ENCODE results near the gene TIPRL. TPM values are rescaled to one million over a fixed set of nuclear protein-coding genes. Genes with fewer than 3 reads are reported as not detected.

The TIPRL gene
- total and polyA plus RNA-seq, 8 donors = 6.8 to 17.3 (median 13.4) TPM

GRCh38 chr1:168216171-168216570, 37.4 kb downstream of the TIPRL start:
- no peaks in the 10 kb centered on the region for H3K4me1 ChIP-seq
- no peak overlapping the region for H3K27ac ChIP-seq
- intact Hi-C loops (cut with DNase I) = no loop called here
- no peaks in the 10 kb centered on the region for H3K36me3 ChIP-seq
- TF ChIP-seq, protein P1, sequence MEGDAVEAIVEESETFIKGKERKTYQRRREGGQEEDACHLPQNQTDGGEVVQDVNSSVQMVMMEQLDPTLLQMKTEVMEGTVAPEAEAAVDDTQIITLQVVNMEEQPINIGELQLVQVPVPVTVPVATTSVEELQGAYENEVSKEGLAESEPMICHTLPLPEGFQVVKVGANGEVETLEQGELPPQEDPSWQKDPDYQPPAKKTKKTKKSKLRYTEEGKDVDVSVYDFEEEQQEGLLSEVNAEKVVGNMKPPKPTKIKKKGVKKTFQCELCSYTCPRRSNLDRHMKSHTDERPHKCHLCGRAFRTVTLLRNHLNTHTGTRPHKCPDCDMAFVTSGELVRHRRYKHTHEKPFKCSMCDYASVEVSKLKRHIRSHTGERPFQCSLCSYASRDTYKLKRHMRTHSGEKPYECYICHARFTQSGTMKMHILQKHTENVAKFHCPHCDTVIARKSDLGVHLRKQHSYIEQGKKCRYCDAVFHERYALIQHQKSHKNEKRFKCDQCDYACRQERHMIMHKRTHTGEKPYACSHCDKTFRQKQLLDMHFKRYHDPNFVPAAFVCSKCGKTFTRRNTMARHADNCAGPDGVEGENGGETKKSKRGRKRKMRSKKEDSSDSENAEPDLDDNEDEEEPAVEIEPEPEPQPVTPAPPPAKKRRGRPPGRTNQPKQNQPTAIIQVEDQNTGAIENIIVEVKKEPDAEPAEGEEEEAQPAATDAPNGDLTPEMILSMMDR (IDR thresholded peaks at IDR 0.05) = no peak
- WGBS, 2 donors = 81 to 91% methylated on average over 4 of the region's 4 CpGs
- no peak overlapping the region for H3K4me3 ChIP-seq
- no peaks in the 10 kb centered on the region for H3K9me3 ChIP-seq
- no peaks in the 10 kb centered on the region for H3K27me3 ChIP-seq
- no peak for DNase-seq
- no peak for FAIRE-seq
- no peak for ATAC-seq

- DNase-seq (no peak), ATAC-seq (no peak), FAIRE-seq (no peak)
- no peak overlapping the region for H3K27ac ChIP-seq
- H3K36me3 ChIP-seq = no peaks in the 10 kb centered on the region
- H3K4me1 ChIP-seq = no peaks in the 10 kb centered on the region
- H3K27me3 ChIP-seq = no peaks in the 10 kb centered on the region
- no peak overlapping the region for H3K4me3 ChIP-seq
- intact Hi-C loops (cut with DNase I) = no loop called here
- no peaks in the 10 kb centered on the region for H3K9me3 ChIP-seq
- TF ChIP-seq, protein P1 (IDR thresholded peaks at IDR 0.05) = no peak
- 93 to 96% methylated on average over 4 of the region's 4 CpGs for WGBS, 2 donors
These were observed 38.9 kb downstream of the TIPRL start for GRCh38 chr1:168217664-168218063.

- FAIRE-seq = no peak
- H3K36me3 ChIP-seq = no peaks in the 10 kb centered on the region
- intact Hi-C loops (cut with DNase I) = no loop called here
- no peak overlapping the region for H3K27ac ChIP-seq
- no peak for DNase-seq
- TF ChIP-seq, protein P1 (IDR thresholded peaks at IDR 0.05) = no peak
- H3K4me3 ChIP-seq = no peak overlapping the region
- ATAC-seq = no peak
- no peaks in the 10 kb centered on the region for H3K9me3 ChIP-seq
- no peaks in the 10 kb centered on the region for H3K4me1 ChIP-seq
- 70 to 75% methylated on average over 4 of the region's 4 CpGs for WGBS, 2 donors
- H3K27me3 ChIP-seq = no peaks in the 10 kb centered on the region
These were observed 39.9 kb downstream of the TIPRL start for GRCh38 chr1:168218658-168219057.

GRCh38 chr1:168220470-168220871, 41.7 kb downstream of the TIPRL start:
- Histone ChIP-seq H3K27ac (no peak overlapping the region), H3K9me3 (no peaks in the 10 kb centered on the region), H3K4me3 (no peak overlapping the region), H3K27me3 (no peaks in the 10 kb centered on the region), H3K4me1 (peaks cover 0 to 5% (median 0%) of the 10 kb centered on the region in 3 donors), H3K36me3 (no peaks in the 10 kb centered on the region)
- DNase-seq (no peak), FAIRE-seq (no peak), ATAC-seq (no peak)
- intact Hi-C loops (cut with DNase I) = no loop called here
- TF ChIP-seq, protein P1 (IDR thresholded peaks at IDR 0.05) = no peak
- WGBS, 2 donors = 63 to 75% methylated on average over 6 of the region's 6 CpGs

DNA sequence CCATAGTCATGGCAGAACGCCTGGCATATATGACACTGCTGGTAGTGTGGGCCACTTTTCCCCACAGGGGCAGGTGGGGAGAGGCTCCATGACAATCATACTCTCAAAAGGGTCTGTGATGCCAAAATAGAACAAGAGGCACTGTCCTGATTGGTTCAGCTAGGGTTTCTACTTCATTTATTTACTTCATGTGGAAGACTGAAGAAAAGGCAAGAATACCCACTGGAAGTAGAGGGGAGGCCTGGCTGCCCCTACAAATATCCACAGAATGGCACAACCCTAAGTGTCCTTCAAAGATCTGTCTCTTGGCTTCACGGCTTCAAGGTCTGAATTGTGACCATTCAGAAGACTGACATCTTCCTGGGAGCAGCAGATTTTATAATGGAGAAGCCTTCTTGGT, 42.5 kb downstream of the TIPRL start:
- Histone ChIP-seq H3K36me3 (no peaks in the 10 kb centered on the region), H3K4me3 (no peak overlapping the region), H3K4me1 (peaks cover 0 to 6% (median 0%) of the 10 kb centered on the region in 3 donors), H3K27me3 (no peaks in the 10 kb centered on the region), H3K9me3 (no peaks in the 10 kb centered on the region), H3K27ac (no peak overlapping the region)
- FAIRE-seq = no peak
- no peak for ATAC-seq
- DNase-seq = no peak
- 80 to 83% methylated on average over 2 of the region's 2 CpGs for WGBS, 2 donors
- intact Hi-C loops (cut with DNase I) = no loop called here
- TF ChIP-seq, protein P1 (IDR thresholded peaks at IDR 0.05) = no peak
